ENCODE results near the gene RTP4.

RTP4 gene

GRCh38 chr3:187368251-187369088 is at the start of gene RTP4:
Gene RTP4 (plus strand): TSS chr3:187368385. CDS start chr3:187368442, 57 bp downstream.
- no peak for DNase-seq

- peak; percentile 18 to 76 for DNase-seq
Observed at GRCh38 chr3:187318819-187319616, 49.2 kb upstream of the RTP4 start.

- DNase-seq, result peak; percentile 15 to 49
Observed at GRCh38 chr3:187319699-187320302, 48.4 kb upstream of the RTP4 start.

DNA sequence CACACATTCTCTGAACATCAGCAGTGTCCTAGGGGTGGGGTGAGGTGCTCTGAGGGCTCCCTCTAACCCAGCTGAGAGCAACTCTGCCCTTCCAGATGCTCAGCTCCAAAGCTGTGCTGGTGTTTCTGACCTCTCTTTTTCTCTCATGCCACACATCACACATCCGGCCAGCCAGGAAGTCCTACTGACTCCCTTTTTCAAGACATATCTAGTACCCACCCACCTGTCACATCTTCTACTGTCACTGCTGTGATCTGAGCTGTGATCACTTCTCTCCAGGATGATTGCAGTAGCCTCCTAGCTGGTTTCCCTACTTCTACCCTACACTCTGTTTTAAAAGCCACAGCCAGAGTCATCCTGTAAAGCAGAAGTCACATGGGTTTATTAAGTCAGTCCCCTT is 46.4 kb upstream of the RTP4 start:
- no peak for DNase-seq

DNA sequence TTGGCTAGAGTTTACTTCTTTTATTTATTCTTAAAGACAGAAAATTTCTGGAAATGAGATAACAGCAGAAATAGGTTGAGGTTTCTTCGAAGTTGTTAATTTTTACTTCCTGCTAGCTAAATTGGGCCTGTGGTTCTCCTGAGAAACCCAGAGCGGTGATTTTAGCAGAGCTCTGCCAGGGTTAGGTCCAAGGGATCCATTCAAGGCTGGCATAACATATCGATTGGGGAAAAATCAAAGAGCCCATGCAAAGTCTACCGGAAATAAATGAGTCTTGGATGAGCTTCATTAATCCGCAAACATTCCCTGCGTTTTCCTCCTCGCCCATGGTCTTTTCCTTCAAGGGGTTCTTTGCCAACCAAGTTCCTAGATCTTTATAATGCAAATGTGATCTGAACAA is 45.9 kb upstream of the RTP4 start:
- no peak for DNase-seq

GRCh38 chr3:187323091-187323490 is 45.1 kb upstream of the RTP4 start:
- no peak for DNase-seq

DNA sequence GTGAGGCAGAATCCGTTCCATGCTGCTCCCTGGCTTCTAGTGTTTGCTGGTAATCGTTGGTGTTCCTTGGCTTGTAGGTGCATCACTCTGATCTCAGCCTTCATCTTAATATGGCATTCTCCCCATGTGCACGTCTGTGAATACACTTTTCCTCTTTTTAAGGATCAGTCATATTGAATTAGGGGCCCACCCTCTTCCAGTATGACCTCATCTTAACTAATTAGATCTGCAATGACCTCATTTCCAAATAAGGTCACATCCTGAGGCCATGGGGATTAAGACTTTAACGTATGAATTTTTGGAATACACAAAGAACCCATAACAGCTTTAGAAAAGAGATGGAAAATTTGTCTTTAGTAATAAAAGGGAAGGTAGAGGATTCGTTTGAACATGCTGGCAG is 42.6 kb upstream of the RTP4 start:
- no peak for DNase-seq

GRCh38 chr3:187327845-187328244 is 40.3 kb upstream of the RTP4 start:
- no peak for DNase-seq

DNA sequence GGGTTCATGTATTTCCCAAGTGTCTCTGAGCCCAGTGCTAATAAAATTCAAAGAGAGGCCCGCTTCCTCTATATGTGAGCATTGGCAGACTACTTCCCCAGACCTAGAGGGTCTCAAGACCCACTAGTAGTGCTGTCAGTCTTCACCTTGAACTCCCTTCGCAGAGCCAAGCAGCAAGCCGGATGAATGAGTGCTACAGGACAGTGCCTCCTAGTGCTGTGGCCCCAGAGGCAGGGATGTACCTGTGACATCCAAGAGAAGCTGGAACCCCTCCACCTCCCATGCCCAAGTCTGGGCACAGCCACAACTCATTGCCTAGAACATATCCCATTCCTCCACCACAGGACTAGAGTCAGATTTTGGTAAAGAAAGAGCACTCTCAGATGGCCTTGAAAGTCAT is 39.5 kb upstream of the RTP4 start:
- DNase-seq, result no peak

DNA sequence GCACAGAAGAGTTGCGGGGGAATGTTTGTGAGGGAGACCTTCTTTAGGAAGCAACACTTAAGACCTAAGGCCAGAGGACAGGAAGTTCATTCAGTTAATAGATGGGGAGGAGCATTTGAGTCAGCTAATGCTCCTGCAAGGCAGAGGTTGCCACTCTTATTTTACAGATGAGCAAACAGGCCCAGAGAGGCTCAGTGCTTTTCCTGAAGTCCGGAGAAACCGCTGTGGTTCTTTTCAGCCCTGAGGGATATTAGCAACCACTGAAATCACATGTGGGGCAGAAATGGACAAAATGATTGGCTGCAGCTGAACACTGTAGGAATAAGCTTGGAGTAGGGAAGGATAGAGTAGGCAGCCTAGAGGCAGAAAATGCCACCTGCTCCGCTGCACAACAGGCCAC is 33.3 kb upstream of the RTP4 start:
- DNase-seq, result no peak

DNA sequence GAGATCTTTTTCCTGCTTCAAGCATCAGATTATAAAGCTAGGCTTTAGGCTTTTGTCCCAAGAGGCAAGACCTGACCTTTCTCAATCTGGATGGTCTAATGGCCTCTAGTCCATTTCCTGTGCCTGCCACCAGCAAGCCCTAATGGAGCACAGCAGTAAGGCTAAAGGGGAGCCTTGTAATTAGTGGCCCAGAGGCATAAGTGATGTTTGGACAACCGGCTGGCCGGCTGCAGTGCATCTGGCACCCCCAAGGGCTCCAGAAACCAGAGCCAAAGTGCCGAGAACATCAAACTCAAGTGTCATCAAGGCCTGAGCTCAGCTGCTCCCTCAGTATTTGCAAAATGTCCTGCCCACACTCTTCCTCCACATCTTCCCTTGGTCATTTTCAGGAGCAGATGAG is 31.9 kb upstream of the RTP4 start:
- no peak for DNase-seq

DNA sequence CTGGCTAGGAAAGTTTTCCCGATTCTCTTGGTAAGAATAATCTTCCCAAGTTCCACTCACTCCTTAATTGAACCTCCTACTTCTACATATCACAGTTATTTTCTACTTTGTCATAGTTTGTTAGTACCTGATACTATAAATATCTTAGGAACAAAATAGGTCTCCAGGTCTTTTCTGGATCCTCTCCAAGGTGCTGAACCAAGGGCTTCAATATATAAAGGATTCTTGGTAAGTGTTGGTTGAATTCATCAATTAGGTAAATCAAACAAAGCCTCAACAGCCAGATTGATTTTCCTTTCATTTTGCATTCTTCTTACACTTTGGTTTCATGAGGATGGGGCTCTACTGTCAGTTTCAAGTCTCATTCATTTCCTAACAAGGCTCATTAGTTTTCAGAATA is 27.6 kb upstream of the RTP4 start:
- no peak for DNase-seq

- DNase-seq, result no peak
Observed at GRCh38 chr3:187342255-187342654, 25.9 kb upstream of the RTP4 start.

DNA sequence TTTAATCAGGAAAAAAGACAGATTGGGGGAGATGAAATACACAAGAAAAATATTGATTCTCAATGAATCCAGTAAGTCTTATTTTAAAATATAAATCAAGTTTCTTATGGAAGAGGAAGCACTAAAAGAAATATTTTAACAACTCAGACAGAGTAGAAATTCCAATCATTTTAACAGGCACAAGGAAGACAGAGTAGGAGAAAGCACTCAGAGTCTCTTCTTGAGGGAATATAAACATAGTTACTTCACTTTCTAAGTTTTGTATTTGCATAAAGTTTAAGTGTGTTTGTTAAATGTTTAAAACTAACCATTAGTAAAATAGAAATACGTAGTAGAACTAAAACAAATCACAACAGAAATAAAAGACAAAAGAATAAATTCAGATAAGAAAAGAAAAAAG is 24.5 kb upstream of the RTP4 start:
- DNase-seq, result no peak

GRCh38 chr3:187352581-187353575 is 15.3 kb upstream of the RTP4 start:
- no peak for DNase-seq

- DNase-seq, result no peak
Observed at GRCh38 chr3:187358068-187358467, 10.1 kb upstream of the RTP4 start.

DNA sequence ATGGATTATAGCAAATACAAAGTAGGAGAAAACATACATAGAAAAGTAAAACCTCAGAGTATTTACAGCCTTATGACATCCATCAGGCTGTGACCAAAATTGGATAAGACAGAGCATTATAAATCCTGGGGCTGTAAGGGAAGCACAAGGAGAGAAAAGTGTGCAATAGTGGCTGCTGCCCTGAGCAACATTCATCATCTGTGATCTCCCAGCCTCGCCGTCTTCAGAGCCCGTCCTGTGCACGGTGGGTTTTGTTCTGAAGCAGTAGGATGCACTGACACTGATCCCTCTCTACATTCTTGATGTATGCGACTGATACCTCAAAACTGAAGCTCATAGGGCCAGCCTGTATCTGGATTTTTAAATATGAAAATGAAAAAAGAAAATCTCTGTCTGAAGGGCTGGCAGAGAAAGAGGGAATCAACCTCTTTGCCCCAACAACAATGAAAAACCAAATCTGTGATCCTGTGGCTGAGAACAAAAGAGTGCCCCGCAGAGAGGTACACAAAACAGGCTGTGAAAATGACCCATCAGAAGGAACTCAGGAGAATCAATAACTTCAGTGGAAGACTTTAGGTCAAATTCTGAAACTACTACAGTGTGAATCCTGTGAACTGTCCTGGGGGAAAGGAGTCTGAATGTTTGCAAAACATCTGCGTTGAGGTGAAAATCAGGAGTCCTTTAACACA is 8.2 kb upstream of the RTP4 start:
- no peak for DNase-seq

DNA sequence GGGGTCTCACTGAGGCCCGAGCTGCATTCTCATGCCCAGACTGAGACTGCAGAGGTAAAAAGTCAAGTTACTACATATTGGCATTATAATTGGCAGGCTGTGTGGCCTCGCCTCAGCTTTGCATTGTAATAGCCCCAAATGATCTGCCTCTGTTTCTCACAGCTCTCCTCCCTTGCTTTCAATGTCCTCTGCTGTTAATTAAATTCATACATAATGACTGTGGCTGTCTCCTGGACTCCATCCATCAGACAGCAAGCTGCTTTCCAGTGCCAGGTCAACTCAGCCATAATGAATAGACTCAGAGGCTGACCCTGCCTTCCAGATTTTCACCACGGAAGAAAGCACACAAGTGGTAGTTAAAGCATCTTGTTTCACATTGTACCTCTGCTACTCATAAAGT is 7.6 kb upstream of the RTP4 start:
- DNase-seq, result no peak

DNA sequence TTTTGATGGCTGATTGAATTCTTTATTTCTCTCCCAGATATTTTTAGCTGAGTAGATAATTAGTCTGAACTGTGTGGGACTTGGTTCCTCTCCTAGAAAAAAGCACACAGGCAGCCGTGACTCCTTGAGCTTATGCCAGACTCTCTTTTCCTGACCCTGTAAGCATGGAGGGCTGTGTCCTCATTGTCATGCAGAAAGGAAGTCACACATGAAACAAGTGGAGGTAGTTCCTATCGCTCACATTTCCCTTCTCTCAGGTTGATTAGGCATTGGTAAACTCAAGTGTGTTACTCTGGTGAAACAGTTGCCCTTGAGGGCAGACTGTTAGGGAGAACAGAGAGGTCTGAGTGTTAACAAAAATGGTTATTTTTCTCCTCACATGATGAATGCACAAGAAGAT is 6.3 kb upstream of the RTP4 start:
- DNase-seq, result no peak

DNA sequence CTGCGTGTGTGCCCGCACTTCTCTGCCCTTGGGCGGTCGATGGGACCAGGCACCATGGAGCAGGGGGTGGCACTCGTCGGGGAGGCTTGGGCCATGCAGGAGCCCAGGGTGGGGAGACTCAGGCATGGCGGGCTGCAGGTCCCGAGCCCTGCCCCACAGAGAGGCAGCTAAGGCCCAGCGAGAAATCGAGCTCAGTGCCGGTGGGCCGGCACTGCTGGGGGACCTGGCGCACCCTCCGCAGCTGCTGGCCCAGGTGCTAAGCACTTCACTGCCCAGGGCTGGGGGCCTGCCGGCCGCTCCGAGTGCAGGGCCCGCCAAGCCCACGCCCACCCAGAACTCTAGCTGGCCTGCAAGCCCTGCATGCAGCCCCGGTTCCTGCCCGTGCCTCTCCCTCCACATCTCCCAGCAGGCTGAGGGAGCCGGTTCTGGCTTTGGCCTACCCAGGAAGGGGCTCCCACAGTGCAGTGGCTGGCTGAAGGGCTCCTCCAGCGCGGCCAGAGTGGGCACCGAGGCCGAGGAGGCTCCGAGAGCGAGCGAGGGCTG is 553 bp upstream of the RTP4 start:
- DNase-seq, result no peak

DNA sequence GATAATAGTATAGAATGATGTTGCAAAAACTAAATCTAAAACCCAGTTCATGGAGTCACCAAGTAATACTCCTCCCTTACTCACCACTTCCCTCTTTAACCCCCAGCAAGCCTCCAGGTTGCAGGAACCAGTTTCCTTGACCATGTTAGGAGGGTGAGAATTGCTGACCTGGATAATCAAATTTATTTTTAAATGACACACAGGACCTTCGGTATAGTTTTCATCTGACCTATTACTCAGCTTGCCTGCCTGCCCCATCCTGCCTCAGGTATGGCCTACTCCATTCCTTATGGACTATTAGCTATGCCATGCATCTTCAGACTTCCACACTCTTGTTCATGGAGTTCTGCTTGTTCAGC is 883 bp downstream of the RTP4 start:
- no peak for DNase-seq

GRCh38 chr3:187370051-187370450 is 1.9 kb downstream of the RTP4 start:
- DNase-seq, result no peak
